PC-9 (cell line): ENCODE data around the gene ZNRF3. TPM values are rescaled to one million over a fixed set of nuclear protein-coding genes. Genes with fewer than 3 reads are reported as not detected.

Source experiments
- BruUV-seq: library from RNA; stranded (reverse); fragments of 400-500 nt; replicated peaks from 2 replicates; lab custom pipeline; 2021; lab: Mats Ljungman, UMichigan
- CTCF ChIA-PET: fragments of 300-600 bp; sonication (Branson Sonifier 250); formaldehyde crosslinking; loops from one replicate; lab custom pipeline; 2022; ENCODE audit warnings: antibody characterized with exemption; lab: Charles Lee
- POLR2A ChIA-PET: fragments of 300-600 bp; sonication (Branson Sonifier 250); formaldehyde crosslinking; loops from one replicate; lab custom pipeline; 2022; ENCODE audit warnings: antibody characterized with exemption; ENCODE audit not compliant: unreplicated experiment; lab: Charles Lee
- DNase-seq, 2 experiments: peaks; one replicate each; pipeline versions ENCODE4 v3.0.0 to v3.0.0-alpha.2; 2015 to 2022; ENCODE audit warnings: mixed read lengths in 1 of 2
- H2AFZ ChIP-seq: fragments of 200-600 bp; sonication (generic); 2 replicates; pipeline ENCODE4 v1.8.1; 2017; ENCODE audit warnings: antibody characterized with exemption
- H3F3A ChIP-seq: fragments of 200-600 bp; sonication (generic); 2 replicates; pipeline ENCODE4 v1.8.1; 2017; ENCODE audit warnings: antibody characterized with exemption, mild to moderate bottlenecking, low read depth; ENCODE audit not compliant: insufficient read depth
- H3K27ac ChIP-seq: fragments of 200-600 bp; sonication (generic); 2 replicates; pipeline ENCODE4 v1.6.1; 2016; ENCODE audit warnings: mixed run types
- H3K27me3 ChIP-seq: fragments of 200-600 bp; sonication (generic); 2 replicates; pipeline ENCODE4 v1.6.1; 2016; ENCODE audit warnings: low read depth, mixed run types; ENCODE audit not compliant: insufficient read depth
- H3K36me3 ChIP-seq: fragments of 200-600 bp; sonication (generic); 2 replicates; pipeline ENCODE4 v1.6.1; 2016; ENCODE audit warnings: low read depth, mixed run types
- H3K4me1 ChIP-seq: fragments of 200-600 bp; sonication (generic); replicated peaks from 2 replicates; pipeline ENCODE4 v1.6.1; 2016; ENCODE audit warnings: mixed run types; ENCODE audit not compliant: insufficient read depth
- H3K4me2 ChIP-seq: fragments of 200-600 bp; sonication (generic); 2 replicates; pipeline ENCODE4 v1.6.1; 2017; ENCODE audit warnings: mixed run types
- H3K4me3 ChIP-seq: fragments of 200-600 bp; sonication (generic); 2 replicates; pipeline ENCODE4 v1.6.1; 2016; ENCODE audit warnings: mixed run types
- H3K79me2 ChIP-seq: fragments of 200-600 bp; sonication (generic); 2 replicates; pipeline ENCODE4 v1.6.1; 2017; ENCODE audit warnings: low read depth, mixed run types
- H3K9me2 ChIP-seq: fragments of 200-600 bp; sonication (generic); 2 replicates; pipeline ENCODE4 v1.8.1; 2017; ENCODE audit warnings: mild to moderate bottlenecking; ENCODE audit not compliant: insufficient read depth
- H3K9me3 ChIP-seq: fragments of 200-600 bp; sonication (generic); 2 replicates; pipeline ENCODE4 v1.8.1; 2016; ENCODE audit warnings: low read depth; ENCODE audit not compliant: insufficient read depth
- H4K20me1 ChIP-seq: fragments of 200-600 bp; sonication (generic); 2 replicates; pipeline ENCODE4 v1.8.1; 2017; ENCODE audit not compliant: insufficient read depth
- EZH2 ChIP-seq: fragments of 200-600 bp; sonication (generic); IDR thresholded peaks from 2 replicates; pipeline ENCODE4 v1.8.0; 2017; ENCODE audit warnings: antibody characterized with exemption, low read depth
- intact Hi-C: fragments of 100-400 bp; cut with micrococcal nuclease; formaldehyde crosslinking; loops from one replicate; pipeline ENCODE4 v1.10.0; 2022; ENCODE audit not compliant: unreplicated experiment
- total RNA-seq: library from RNA; stranded (reverse); gene quantifications from 2 replicates; pipeline ENCODE4 v1.2.3, GENCODE V29; 2021
- TF ChIP-seq, protein P1 (sequence below): fragments of 200-600 bp; sonication (generic); conservative IDR thresholded peaks from 2 replicates; pipeline ENCODE4 v1.6.1; 2017; ENCODE audit warnings: mixed run types, antibody characterized with exemption, mild to moderate bottlenecking, moderate library complexity

The ZNRF3 gene
- total RNA-seq, 1 experiment from 2014 or later: 5.2 TPM

DNA sequence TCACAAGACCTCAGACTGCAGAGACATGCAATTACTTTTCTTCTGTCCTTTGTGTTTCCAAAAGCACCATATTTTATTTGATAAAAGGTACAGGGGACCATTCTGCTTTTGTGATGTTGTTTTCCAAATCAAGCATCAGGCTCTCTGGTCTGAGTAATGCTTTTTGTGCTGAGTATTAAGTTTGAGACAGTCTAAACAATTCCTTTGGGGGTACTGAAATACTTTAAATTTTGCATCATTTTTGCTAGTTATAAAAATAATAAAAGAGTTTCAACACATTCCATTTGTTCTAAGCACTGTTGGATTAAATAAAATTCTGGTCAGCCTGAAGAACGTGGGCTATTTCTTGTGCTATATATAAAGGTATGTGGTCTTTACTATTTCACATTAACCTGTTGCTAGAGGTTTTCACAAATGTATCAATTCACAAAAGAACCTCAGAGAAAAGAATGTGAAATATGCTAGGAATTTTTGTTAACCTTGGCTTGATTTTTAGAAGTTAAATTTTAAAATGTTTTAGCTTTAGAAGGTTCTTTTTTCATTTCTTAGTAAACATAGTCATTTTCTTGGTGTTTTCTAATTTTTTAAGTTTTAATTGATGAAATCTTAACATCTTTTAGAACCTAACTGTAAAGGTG is 116.7 kb downstream of the ZNRF3 start:
- Histone ChIP-seq H3K9me3 (no peaks in the 10 kb centered on the region), H3K36me3 (no peaks in the 10 kb centered on the region), H3K27me3 (no peaks in the 10 kb centered on the region), H3K9me2 (no peaks in the 10 kb centered on the region), H3K4me1 (no peaks in the 10 kb centered on the region; the same call in 1 of the 2 replicates), H3K79me2 (no peaks in the 10 kb centered on the region), H3K4me2 (no peak overlapping the region), H3K27ac (no peak overlapping the region), H3K4me3 (no peak overlapping the region), H4K20me1 (no peaks in the 10 kb centered on the region), H2AFZ (no peak overlapping the region), H3F3A (no peaks in the 10 kb centered on the region; the same call in none of the 2 replicates)
- no peak for DNase-seq
- ChIA-PET CTCF (no interaction called here), POLR2A (no interaction called here)
- no TSS peak for BruUV-seq
- intact Hi-C loops: no loop called here
- TF ChIP-seq, protein P1, sequence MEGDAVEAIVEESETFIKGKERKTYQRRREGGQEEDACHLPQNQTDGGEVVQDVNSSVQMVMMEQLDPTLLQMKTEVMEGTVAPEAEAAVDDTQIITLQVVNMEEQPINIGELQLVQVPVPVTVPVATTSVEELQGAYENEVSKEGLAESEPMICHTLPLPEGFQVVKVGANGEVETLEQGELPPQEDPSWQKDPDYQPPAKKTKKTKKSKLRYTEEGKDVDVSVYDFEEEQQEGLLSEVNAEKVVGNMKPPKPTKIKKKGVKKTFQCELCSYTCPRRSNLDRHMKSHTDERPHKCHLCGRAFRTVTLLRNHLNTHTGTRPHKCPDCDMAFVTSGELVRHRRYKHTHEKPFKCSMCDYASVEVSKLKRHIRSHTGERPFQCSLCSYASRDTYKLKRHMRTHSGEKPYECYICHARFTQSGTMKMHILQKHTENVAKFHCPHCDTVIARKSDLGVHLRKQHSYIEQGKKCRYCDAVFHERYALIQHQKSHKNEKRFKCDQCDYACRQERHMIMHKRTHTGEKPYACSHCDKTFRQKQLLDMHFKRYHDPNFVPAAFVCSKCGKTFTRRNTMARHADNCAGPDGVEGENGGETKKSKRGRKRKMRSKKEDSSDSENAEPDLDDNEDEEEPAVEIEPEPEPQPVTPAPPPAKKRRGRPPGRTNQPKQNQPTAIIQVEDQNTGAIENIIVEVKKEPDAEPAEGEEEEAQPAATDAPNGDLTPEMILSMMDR: no peak
- no peak for TF ChIP-seq EZH2

DNA sequence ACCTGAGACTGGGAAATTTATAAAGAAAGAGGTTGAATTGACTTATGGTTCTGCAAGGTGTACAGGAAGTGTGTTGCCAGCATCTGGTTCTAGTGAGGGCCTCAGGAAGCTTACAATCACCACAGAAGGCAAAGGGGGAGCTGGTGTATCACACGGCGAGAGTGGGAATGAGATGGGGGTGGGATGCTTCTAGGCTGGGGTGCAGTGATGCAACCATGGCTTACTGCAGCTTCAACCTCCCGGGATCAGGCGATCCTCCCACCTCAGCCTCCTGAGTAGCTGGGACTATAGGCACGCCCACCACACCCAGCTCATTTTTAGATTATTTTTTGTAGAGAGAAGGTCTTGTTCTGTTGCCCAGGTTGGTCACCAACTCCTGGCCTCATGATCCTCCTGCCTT is 117.3 kb downstream of the ZNRF3 start:
- intact Hi-C loops: no loop called here
- Histone ChIP-seq H3K9me2 (no peaks in the 10 kb centered on the region), H3K4me1 (no peaks in the 10 kb centered on the region; the same call in 1 of the 2 replicates)

DNA sequence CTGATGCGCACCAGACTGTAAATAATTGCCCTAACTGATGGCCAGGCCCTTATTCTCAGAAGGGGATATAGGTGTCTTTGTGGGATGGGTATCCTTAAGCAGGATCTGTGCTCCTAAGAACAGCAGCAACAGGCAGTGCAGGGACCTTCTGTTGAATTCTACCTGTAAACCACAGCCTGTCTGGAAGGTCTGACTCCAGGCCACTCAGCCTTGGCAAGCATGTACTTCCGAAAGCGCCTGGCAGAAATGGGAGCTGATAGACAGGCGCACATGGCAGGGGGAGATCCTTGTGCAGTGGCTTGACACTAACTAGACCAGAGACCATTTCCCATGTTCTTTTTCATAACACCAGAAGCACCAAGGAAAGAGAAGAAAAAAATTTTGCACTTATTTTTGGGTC is 119.2 kb downstream of the ZNRF3 start:
- no peaks in the 10 kb centered on the region for H3K9me2 ChIP-seq
- no peaks in the 10 kb centered on the region for H4K20me1 ChIP-seq
- H3K27ac ChIP-seq: no peak overlapping the region
- H3K4me2 ChIP-seq: no peak overlapping the region
- no peaks in the 10 kb centered on the region; the same call in 1 of the 2 replicates for H3K4me1 ChIP-seq
- CTCF ChIA-PET: interaction anchor here (0.8 kb wide), 1 partner anchor 76 kb away, joined by 4 read pairs; no protein-coding TSS in a partner anchor
- intact Hi-C loops: no loop called here
- TF ChIP-seq EZH2: no peak
- TF ChIP-seq, protein P1: no peak
- H3K4me3 ChIP-seq: no peak overlapping the region
- H3K36me3 ChIP-seq: no peaks in the 10 kb centered on the region
- no peaks in the 10 kb centered on the region; the same call in none of the 2 replicates for H3F3A ChIP-seq
- POLR2A ChIA-PET: no interaction called here
- no peak for DNase-seq
- H3K79me2 ChIP-seq: no peaks in the 10 kb centered on the region
- no peaks in the 10 kb centered on the region for H3K9me3 ChIP-seq
- no TSS peak for BruUV-seq
- no peaks in the 10 kb centered on the region for H3K27me3 ChIP-seq
- H2AFZ ChIP-seq: no peak overlapping the region

More for the DNA sequence above, 117.3 kb downstream of the ZNRF3 start:
- Histone ChIP-seq H3K27me3 (no peaks in the 10 kb centered on the region), H2AFZ (no peak overlapping the region), H3K79me2 (no peaks in the 10 kb centered on the region), H3K9me3 (no peaks in the 10 kb centered on the region), H3K36me3 (no peaks in the 10 kb centered on the region), H3K27ac (no peak overlapping the region), H3K4me2 (no peak overlapping the region), H3F3A (no peaks in the 10 kb centered on the region; the same call in none of the 2 replicates), H4K20me1 (no peaks in the 10 kb centered on the region), H3K4me3 (no peak overlapping the region)
- BruUV-seq: no TSS peak
- TF ChIP-seq, protein P1: no peak
- TF ChIP-seq EZH2: no peak
- ChIA-PET POLR2A (no interaction called here), CTCF (no interaction called here)
- DNase-seq: no peak
